H1 (cell line): ENCODE data around the gene WDR5. TPM values are rescaled to one million over a fixed set of nuclear protein-coding genes. Genes with fewer than 3 reads are reported as not detected.

ENCODE experiments used
- CTCF ChIA-PET: fragments of 300-600 bp; sonication (Branson Sonifier 250); formaldehyde crosslinking; loops from one replicate; lab custom pipeline; 2021; ENCODE audit not compliant: partially characterized antibody; lab: Charles Lee
- POLR2A ChIA-PET: fragments of 300-600 bp; sonication (Branson Sonifier 250); formaldehyde crosslinking; loops from one replicate; lab custom pipeline; 2021; ENCODE audit warnings: inconsistent platforms; ENCODE audit not compliant: partially characterized antibody; lab: Charles Lee
- DNase-seq, 2 experiments: peaks; one replicate each; pipeline versions ENCODE4 v3.0.0 to v3.0.0-alpha.2; 2010 to 2022; ENCODE audit warnings: low spot score in 2 of 2, low read depth in 1 of 2, mixed read lengths in 1 of 2
- FAIRE-seq: peaks from 2 replicates; lab custom pipeline; 2011; peaks lifted over from hg19 to GRCh38; lab: Jason Lieb, UNC
- H2AFZ ChIP-seq: 2 replicates; pipeline ENCODE4 v1.8.1; 2012; ENCODE audit warnings: low read length, inconsistent platforms
- H2AK5ac ChIP-seq: 2 replicates; pipeline ENCODE4 v1.6.1; 2013; ENCODE audit warnings: low read depth, low read length
- H2BK120ac ChIP-seq: replicated peaks from 2 replicates; pipeline ENCODE3; 2013; ENCODE audit warnings: low read depth, low read length, inconsistent platforms
- H2BK12ac ChIP-seq: 2 replicates; pipeline ENCODE4 v1.6.1; 2013; ENCODE audit warnings: low read depth, low read length
- H2BK15ac ChIP-seq: 2 replicates; pipeline ENCODE4 v1.6.1; 2013; ENCODE audit warnings: low read length
- H2BK20ac ChIP-seq: 2 replicates; pipeline ENCODE4 v1.6.1; 2013; ENCODE audit warnings: low read length
- H2BK5ac ChIP-seq: 2 replicates; pipeline ENCODE4 v1.6.1; 2013; ENCODE audit warnings: low read depth, low read length
- H3K14ac ChIP-seq: 2 replicates; pipeline ENCODE4 v1.6.1; 2013; ENCODE audit warnings: inconsistent platforms; ENCODE audit not compliant: insufficient read length
- H3K18ac ChIP-seq: 2 replicates; pipeline ENCODE4 v1.6.1; 2013; ENCODE audit warnings: low read length; ENCODE audit errors: extremely low read depth
- H3K23ac ChIP-seq: 2 replicates; pipeline ENCODE4 v1.6.1; 2013; ENCODE audit warnings: inconsistent platforms; ENCODE audit not compliant: insufficient read length
- H3K23me2 ChIP-seq: 2 replicates; pipeline ENCODE4 v1.6.1; 2013; ENCODE audit warnings: low read depth, low read length
- H3K27ac ChIP-seq: 2 replicates; pipeline ENCODE4 v1.6.1; 2011; ENCODE audit warnings: low read depth, low read length, inconsistent platforms
- H3K27me3 ChIP-seq, 4 experiments: replicated peaks in 1 of 4; 1 replicate in 1 of 4; 2 replicates in 3 of 4; pipeline versions ENCODE4 v1.6.1 to v1.8.1; 2011 to 2013; ENCODE audit warnings: low read length in 3 of 4, mild to moderate bottlenecking in 3 of 4, inconsistent platforms in 2 of 4, mixed read lengths in 2 of 4, moderate library complexity in 1 of 4; ENCODE audit not compliant: control insufficient read depth in 3 of 4, insufficient read depth in 3 of 4; ENCODE audit errors: extremely low read depth in 1 of 4
- H3K36me3 ChIP-seq, 4 experiments: 2 replicates each; pipeline versions ENCODE4 v1.6.1 to v1.8.1; 2011 to 2013; ENCODE audit warnings: mild to moderate bottlenecking in 4 of 4, low read length in 3 of 4, moderate library complexity in 2 of 4, control low read depth in 1 of 4, inconsistent platforms in 1 of 4; ENCODE audit not compliant: insufficient read depth in 4 of 4, control insufficient read depth in 2 of 4
- H3K4ac ChIP-seq: replicated peaks from 2 replicates; pipeline ENCODE3; 2013; ENCODE audit warnings: low read length, low read depth, mixed read lengths, inconsistent platforms; ENCODE audit not compliant: insufficient read length
- H3K4me1 ChIP-seq, 4 experiments: replicated peaks in 1 of 4; 1 replicate in 1 of 4; 2 replicates in 3 of 4; pipeline versions ENCODE4 v1.6.1 to v1.8.1; 2011 to 2013; ENCODE audit warnings: low read length in 3 of 4, inconsistent platforms in 2 of 4, mixed read lengths in 1 of 4; ENCODE audit not compliant: insufficient read depth in 4 of 4, control insufficient read depth in 3 of 4
- H3K4me2 ChIP-seq, 2 experiments: 2 replicates each; pipeline versions ENCODE4 v1.6.1 to v1.8.1; 2011 to 2013; ENCODE audit warnings: low read depth in 2 of 2, low read length in 2 of 2, control low read depth in 1 of 2, inconsistent platforms in 1 of 2, mild to moderate bottlenecking in 1 of 2; ENCODE audit not compliant: insufficient read depth in 1 of 2
- H3K4me3 ChIP-seq, 4 experiments: fragments of 200-600, 300-600 bp in 1 of 4; sonication (generic), shearing (Covaris generic), sonication (Bioruptor Twin) in 1 of 4; 2 replicates each; pipeline versions ENCODE4 v1.5.1 to v1.8.1; 2011 to 2016; ENCODE audit warnings: low read length in 4 of 4, low read depth in 3 of 4, control low read depth in 2 of 4, inconsistent platforms in 2 of 4, mild to moderate bottlenecking in 2 of 4, mixed read lengths in 1 of 4, moderate library complexity in 1 of 4; ENCODE audit not compliant: insufficient read depth in 2 of 4; ENCODE audit errors: extremely low read depth in 1 of 4
- H3K56ac ChIP-seq: replicated peaks from 2 replicates; pipeline ENCODE3; 2013; ENCODE audit warnings: low read depth, mild to moderate bottlenecking, mixed read lengths, low read length, inconsistent platforms; ENCODE audit not compliant: insufficient read length
- H3K79me1 ChIP-seq: 2 replicates; pipeline ENCODE4 v1.6.1; 2013; ENCODE audit warnings: low read depth, low read length, control low read depth
- H3K79me2 ChIP-seq, 2 experiments: 2 replicates each; pipeline versions ENCODE4 v1.6.1 to v1.8.1; 2012 to 2013; ENCODE audit warnings: low read length in 2 of 2, mild to moderate bottlenecking in 2 of 2, inconsistent platforms in 1 of 2; ENCODE audit not compliant: insufficient read depth in 2 of 2, control insufficient read depth in 1 of 2
- H3K9ac ChIP-seq, 4 experiments: replicated peaks in 1 of 4; 1 replicate in 1 of 4; 2 replicates in 3 of 4; pipeline versions ENCODE4 v1.6.1 to v1.8.1; 2011 to 2013; ENCODE audit warnings: low read depth in 3 of 4, low read length in 3 of 4, control low read depth in 2 of 4, mild to moderate bottlenecking in 2 of 4, moderate library complexity in 2 of 4, inconsistent platforms in 1 of 4; ENCODE audit errors: extremely low read depth in 1 of 4
- H3K9me3 ChIP-seq, 2 experiments: 2 replicates each; pipeline versions ENCODE4 v1.6.1 to v1.8.1; 2012 to 2013; ENCODE audit warnings: mild to moderate bottlenecking in 2 of 2, moderate library complexity in 2 of 2, control low read depth in 1 of 2, inconsistent platforms in 1 of 2, low read depth in 1 of 2, low read length in 1 of 2, mixed read lengths in 1 of 2; ENCODE audit not compliant: insufficient read depth in 2 of 2
- H4K20me1 ChIP-seq, 2 experiments: replicated peaks in 1 of 2; 2 replicates each; pipeline versions ENCODE3 to v1.8.1; 2011 to 2013; ENCODE audit warnings: inconsistent platforms in 2 of 2, low read length in 2 of 2, mild to moderate bottlenecking in 1 of 2; ENCODE audit not compliant: insufficient read depth in 2 of 2, control insufficient read depth in 1 of 2
- H4K5ac ChIP-seq: 2 replicates; pipeline ENCODE4 v1.6.1; 2013; ENCODE audit warnings: low read length, low read depth, mixed read lengths, inconsistent platforms; ENCODE audit not compliant: insufficient read length
- H4K8ac ChIP-seq: 2 replicates; pipeline ENCODE4 v1.8.0; 2013; ENCODE audit warnings: mild to moderate bottlenecking, moderate library complexity, low read length, inconsistent platforms; ENCODE audit not compliant: insufficient read depth; ENCODE audit errors: extremely low read depth
- H4K91ac ChIP-seq: replicated peaks from 2 replicates; pipeline ENCODE3; 2013; ENCODE audit warnings: low read length, mixed read lengths, inconsistent platforms; ENCODE audit not compliant: insufficient read length
- BCL11A ChIP-seq, 2 experiments: IDR thresholded peaks; one replicate each; pipeline ENCODE4 v1.6.1; 2011; ENCODE audit warnings: low read depth in 2 of 2, low read length in 2 of 2, mild to moderate bottlenecking in 2 of 2
- CREB1 ChIP-seq: IDR thresholded peaks from 2 replicates; pipeline ENCODE4 v1.6.1; 2012; ENCODE audit warnings: inconsistent platforms
- CTBP2 ChIP-seq: IDR thresholded peaks from 2 replicates; pipeline ENCODE4 v1.7.0; 2011; ENCODE audit warnings: borderline replicate concordance, mild to moderate bottlenecking, moderate library complexity, mixed read lengths, low read length; ENCODE audit not compliant: insufficient read depth, insufficient read length
- EP300 ChIP-seq, 2 experiments: IDR thresholded peaks; 1 replicate in 1 of 2; 2 replicates in 1 of 2; pipeline ENCODE4 v1.6.1; 2011 to 2012; ENCODE audit warnings: low read depth in 2 of 2, low read length in 2 of 2, mild to moderate bottlenecking in 2 of 2, borderline replicate concordance in 1 of 2, inconsistent platforms in 1 of 2, moderate library complexity in 1 of 2
- GABPA ChIP-seq: IDR thresholded peaks from 2 replicates; pipeline ENCODE4 v1.6.1; 2011; ENCODE audit warnings: mild to moderate bottlenecking, low read length, moderate library complexity, borderline replicate concordance; ENCODE audit not compliant: insufficient read depth
- KDM1A ChIP-seq: fragments of 200-600, 300-600 bp; sonication (generic); IDR thresholded peaks from 2 replicates; pipeline ENCODE4 v1.7.1; 2016; ENCODE audit warnings: mild to moderate bottlenecking, low read length, borderline replicate concordance
- KDM4A ChIP-seq: IDR thresholded peaks from one replicate; pipeline ENCODE4 v1.7.1; 2012; ENCODE audit warnings: low read depth, mild to moderate bottlenecking, moderate library complexity, low read length, inconsistent platforms; ENCODE audit not compliant: severe bottlenecking
- MAFK ChIP-seq: IDR thresholded peaks from 2 replicates; pipeline ENCODE4 v1.6.1; 2012; ENCODE audit warnings: low read depth, mild to moderate bottlenecking, improper control_type of control experiment, low read length
- NRF1 ChIP-seq: IDR thresholded peaks from 2 replicates; pipeline ENCODE4 v1.6.1; 2011; ENCODE audit warnings: mild to moderate bottlenecking, low read depth, low read length, improper control_type of control experiment
- RFX5 ChIP-seq: IDR thresholded peaks from 2 replicates; pipeline ENCODE4 v1.6.1; 2011; ENCODE audit warnings: low read depth, low read length, improper control_type of control experiment, borderline replicate concordance
- SAP30 ChIP-seq: fragments of 300-600 bp; sonication (generic); IDR thresholded peaks from 2 replicates; pipeline ENCODE4 v1.7.1; 2012; ENCODE audit warnings: low read length, moderate library complexity, mild to moderate bottlenecking, inconsistent platforms; ENCODE audit not compliant: insufficient read depth, insufficient replicate concordance
- SIN3A ChIP-seq, 2 experiments: IDR thresholded peaks in 1 of 2; conservative IDR thresholded peaks in 1 of 2; 2 replicates each; pipeline ENCODE4 v1.6.1; 2011 to 2012; ENCODE audit warnings: low read length in 2 of 2, improper control_type of control experiment in 1 of 2, low read depth in 1 of 2, mild to moderate bottlenecking in 1 of 2
- SP2 ChIP-seq: IDR thresholded peaks from 2 replicates; pipeline ENCODE4 v1.6.1; 2012; ENCODE audit warnings: mild to moderate bottlenecking, low read length, inconsistent platforms
- WGBS, 2 experiments: shearing (Covaris generic) in 1 of 2; methylation state at CpG; one replicate each; pipeline versions ENCODE4 v1.1.6 to v1.1.7; 2013 to 2015; ENCODE audit warnings: low lambda C conversion rate in 2 of 2, mixed read lengths in 2 of 2, inconsistent platforms in 1 of 2, low coverage in 1 of 2, missing lambda C conversion rate in 1 of 2; ENCODE audit not compliant: insufficient replicate concordance in 2 of 2, insufficient coverage in 1 of 2, insufficient read length in 1 of 2; ENCODE audit errors: extremely low coverage in 1 of 2, missing lambda C conversion rate in 1 of 2; 5-methylcytosine and 5-hydroxymethylcytosine counted together
- polyA plus RNA-seq, 7 experiments: library from polyadenylated mRNA; depleted of rRNA in 3 of 7; stranded (reverse) in 5 of 7; unstranded in 2 of 7; fragments of >200 nt in 5 of 7; fragments of 200-250 nt in 2 of 7; gene quantifications; 1 replicate in 5 of 7; 2 replicates in 1 of 7; 4 replicates in 1 of 7; pipeline versions ENCODE4 v1.2.1 to v1.2.3, GENCODE V29; 2011 to 2013; ENCODE audit warnings: missing spikeins in 2 of 7, mixed read lengths in 2 of 7
- total RNA-seq: library from RNA; stranded (reverse); fragmentation: NEBNext Ultra II Directional; extraction: Animal tissue kit (Norgen Biotek cat#: 25700); gene quantifications from 2 replicates; pipeline ENCODE4 v1.2.1, GENCODE V29; 2021

WDR5 gene
- total and polyA plus RNA-seq, 2 of the 8 experiments (the other 6 are each of a cell fraction or from before 2014, with no cell fraction given): 38.4 to 68.1 TPM

- no peaks in the 10 kb centered on the region for H4K20me1 ChIP-seq
- H3K36me3 ChIP-seq: no peaks in the 10 kb centered on the region
- H3K9ac ChIP-seq: no peak overlapping the region
- H3K79me2 ChIP-seq: no peaks in the 10 kb centered on the region
- H3K4me3 ChIP-seq: no peak overlapping the region
- H3K27ac ChIP-seq: no peak overlapping the region
- no peak overlapping the region for H2BK20ac ChIP-seq
- no peak overlapping the region for H2BK15ac ChIP-seq
- H4K91ac ChIP-seq: no peak overlapping the region
- H3K27me3 ChIP-seq: no peaks in the 10 kb centered on the region
- no peaks in the 10 kb centered on the region for H3K79me1 ChIP-seq
- ChIA-PET POLR2A (no interaction called here), CTCF (interaction anchor here (1.9 kb wide), 1 partner anchor 33 kb away, joined by 8 read pairs; no protein-coding TSS in a partner anchor)
- H2BK5ac ChIP-seq: no peak overlapping the region
- FAIRE-seq (no peak), DNase-seq (no peak)
- H3K9me3 ChIP-seq: no peaks in the 10 kb centered on the region
- 80% methylated on average over 1 of the region's 1 CpG; no CpG with 5 or more reads in 1 of the 2 experiments for WGBS, 2 experiments
- no peak overlapping the region for H3K4ac ChIP-seq
- H3K23ac ChIP-seq: no peak overlapping the region
- no peak overlapping the region for H2AK5ac ChIP-seq
- no peaks in the 10 kb centered on the region for H3K23me2 ChIP-seq
- H4K5ac ChIP-seq: no peak overlapping the region
- no peak overlapping the region for H3K4me2 ChIP-seq
- no peak overlapping the region; the same call in 1 of the 2 replicates for H2AFZ ChIP-seq
- H3K14ac ChIP-seq: no peak overlapping the region
- no peak overlapping the region for H3K56ac ChIP-seq
- no peak overlapping the region for H2BK120ac ChIP-seq
- no peak overlapping the region for H4K8ac ChIP-seq
- no peak overlapping the region for H3K18ac ChIP-seq
- H3K4me1 ChIP-seq: peaks cover 0 to 4% (median 0%) of the 10 kb centered on the region in 4 experiments; a peak in 1 of 7 replicates
- 0 out of 2 replicates have a peak overlapping the region, but pooled peaks have one; percentile 39 for H2BK12ac ChIP-seq
- TF ChIP-seq SAP30 (no peak), EP300 (IDR thresholded peaks at IDR 0.05; ENCODE audit: borderline replicate concordance in 1 of 2, low read depth in 2 of 2, low read length in 2 of 2) (no peak), RFX5 (no peak), SIN3A (conservative IDR thresholded peaks at IDR 0.05 in 1 of 2, IDR thresholded peaks at IDR 0.05 in 1 of 2; ENCODE audit: low read depth in 1 of 2, low read length in 2 of 2) (no peak), SP2 (no peak), GABPA (no peak), CTBP2 (no peak), MAFK (no peak), BCL11A (IDR thresholded peaks at IDR 0.05; ENCODE audit: low read depth in 2 of 2, low read length in 2 of 2) (no peak), CREB1 (no peak), KDM4A (no peak), NRF1 (no peak), KDM1A (no peak)
These were observed 68.2 kb downstream of the WDR5 start for GRCh38 chr9:134204041-134204440.
